Islet precursor cell (in vitro differentiated cells): ENCODE results near the gene CNOT1.
A peak's percentile ranks its signal among the peaks of the same experiment; 100 is the strongest.
"Not testable (repeated sequence)": the region's sequence is repeated elsewhere in the genome, so short reads cannot be mapped to it uniquely, and the experiment has no call there.

ENCODE experiments used
- DNase-seq: peaks from one replicate; pipeline ENCODE4 v3.0.0-alpha.2; 2018

The CNOT1 gene

GRCh38 chr16:58500430-58501241 is 129.0 kb downstream of the CNOT1 start:
- peak; percentile 77 for DNase-seq

- peak; percentile 98 for DNase-seq
Measured at GRCh38 chr16:58499615-58500351, 129.8 kb downstream of the CNOT1 start, which contains the start of gene NDRG4. Gene NDRG4, plus strand, starts transcription at chr16:58500143. Its CDS starts 106 bp downstream, at chr16:58500249.

- DNase-seq, result no peak
Measured at GRCh38 chr16:58499092-58499511, 130.5 kb downstream of the CNOT1 start.

GRCh38 chr16:58498341-58499091 is 131.1 kb downstream of the CNOT1 start:
- DNase-seq, result no peak

GRCh38 chr16:58497935-58498334 is 131.7 kb downstream of the CNOT1 start:
- DNase-seq, result no peak

GRCh38 chr16:58497468-58497867 is 132.2 kb downstream of the CNOT1 start:
- no peak for DNase-seq

GRCh38 chr16:58495521-58496331 is 133.9 kb downstream of the CNOT1 start:
- no peak for DNase-seq

- peak; percentile 94 for DNase-seq
Measured at GRCh38 chr16:58494981-58495520, 134.6 kb downstream of the CNOT1 start.

GRCh38 chr16:58493756-58494431 is 135.7 kb downstream of the CNOT1 start:
- DNase-seq, result no peak

GRCh38 chr16:58492735-58493134 is 136.9 kb downstream of the CNOT1 start:
- no peak for DNase-seq

GRCh38 chr16:58492066-58492465 is 137.6 kb downstream of the CNOT1 start:
- no peak for DNase-seq

- DNase-seq, result not testable (repeated sequence)
Measured at GRCh38 chr16:58490539-58490938, 139.1 kb downstream of the CNOT1 start.

GRCh38 chr16:58490065-58490464 is 139.6 kb downstream of the CNOT1 start:
- no peak for DNase-seq

- DNase-seq, result no peak
Measured at GRCh38 chr16:58488531-58488930, 141.1 kb downstream of the CNOT1 start.

- DNase-seq, result peak; percentile 97
Measured at GRCh38 chr16:58487566-58488351, 141.9 kb downstream of the CNOT1 start.

- DNase-seq, result no peak
Measured at GRCh38 chr16:58485184-58485887, 144.3 kb downstream of the CNOT1 start.

- peak; percentile 69 for DNase-seq
Measured at GRCh38 chr16:58481931-58482330, 147.7 kb downstream of the CNOT1 start.

GRCh38 chr16:58481226-58481869 is 148.3 kb downstream of the CNOT1 start:
- no peak for DNase-seq

- DNase-seq, result no peak
Measured at GRCh38 chr16:58478427-58478826, 151.2 kb downstream of the CNOT1 start.
